Activated naive CD8-positive, alpha-beta T cell treated with anti-CD3 and anti-CD28 coated beads, Interleukin-2, amount 50 U/mL, for 24 hours (primary cell): ENCODE measurements around the gene RASSF3.
"Not testable (repeated sequence)": the region's sequence is repeated elsewhere in the genome, so short reads cannot be mapped to it uniquely, and the experiment has no call there.

ENCODE experiments used
- ATAC-seq: fragments of 150-1000 bp; cut with Tn5 transposase; one replicate; pipeline ENCODE4 v1.10.0; 2021
- DNase-seq: peaks from one replicate; pipeline ENCODE4 v3.0.0; 2021
- H3K27ac Mint-ChIP-seq: one replicate; pipeline ENCODE4 v1.8.0; 2021; ENCODE audit warnings: mild to moderate bottlenecking, mixed read lengths
- H3K27me3 Mint-ChIP-seq: one replicate; pipeline ENCODE4 v1.8.0; 2021; ENCODE audit warnings: mixed read lengths
- H3K36me3 Mint-ChIP-seq: one replicate; pipeline ENCODE4 v1.8.0; 2021; ENCODE audit warnings: low read depth, mixed read lengths
- H3K4me1 Mint-ChIP-seq: one replicate; pipeline ENCODE4 v1.8.0; 2021; ENCODE audit warnings: mixed read lengths
- H3K4me3 Mint-ChIP-seq: one replicate; pipeline ENCODE4 v1.8.0; 2021; ENCODE audit warnings: mild to moderate bottlenecking, moderate library complexity, mixed read lengths
- H3K9me3 Mint-ChIP-seq: one replicate; pipeline ENCODE4 v1.8.0; 2021; ENCODE audit warnings: mixed read lengths

The RASSF3 gene

GRCh38 chr12:64611341-64612284 lies 1.3 kb downstream of the RASSF3 start:
- Mint-ChIP-seq H3K4me3 (peak overlapping the region; percentile 95), H3K4me1 (peaks cover 51% of the 10 kb centered on the region), H3K36me3 (peaks cover 23% of the 10 kb centered on the region), H3K9me3 (no peaks in the 10 kb centered on the region), H3K27me3 (no peaks in the 10 kb centered on the region), H3K27ac (peak overlapping the region; percentile 88)
- peak; percentile 23 for DNase-seq
- no peak for ATAC-seq

GRCh38 chr12:64612843-64613242 lies 2.5 kb downstream of the RASSF3 start:
- Mint-ChIP-seq H3K9me3 (no peaks in the 10 kb centered on the region), H3K27me3 (no peaks in the 10 kb centered on the region), H3K36me3 (peaks cover 26% of the 10 kb centered on the region), H3K4me3 (peak overlapping the region; percentile 95), H3K27ac (peak overlapping the region; percentile 88), H3K4me1 (peaks cover 57% of the 10 kb centered on the region)
- DNase-seq (no peak), ATAC-seq (no peak)

- ATAC-seq, H3K9me3 Mint-ChIP-seq, H3K27me3 Mint-ChIP-seq, DNase-seq: not testable (repeated sequence)
- H3K36me3 Mint-ChIP-seq = peaks cover 26% of the 10 kb centered on the region
- peak overlapping the region; percentile 95 for H3K4me3 Mint-ChIP-seq
- peak overlapping the region; percentile 88 for H3K27ac Mint-ChIP-seq
- peaks cover 53% of the 10 kb centered on the region for H3K4me1 Mint-ChIP-seq
These were observed 3.6 kb downstream of the RASSF3 start for GRCh38 chr12:64613775-64614398.

DNA sequence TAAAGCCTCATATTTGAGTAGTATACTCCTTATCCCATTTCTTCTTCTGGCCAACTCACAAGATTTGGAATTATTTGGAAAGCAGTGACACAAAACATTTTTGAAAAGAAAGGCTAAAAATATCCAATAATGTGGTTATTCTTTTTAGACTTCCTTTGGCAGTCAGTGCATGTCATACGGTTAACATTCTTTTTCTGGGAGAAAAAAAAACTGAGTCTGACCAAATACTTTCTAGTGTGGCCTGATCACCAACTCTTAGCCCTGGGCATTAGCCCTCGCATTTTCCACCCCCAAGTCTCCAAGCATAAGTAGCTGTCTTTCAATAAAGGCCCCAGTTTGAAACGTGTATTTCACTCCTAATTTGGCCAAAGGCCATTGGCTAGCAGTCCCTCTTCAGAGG lies 5.9 kb downstream of the RASSF3 start:
- peak overlapping the region; percentile 49 for H3K27ac Mint-ChIP-seq
- peaks cover 72% of the 10 kb centered on the region for H3K4me1 Mint-ChIP-seq
- no peaks in the 10 kb centered on the region for H3K9me3 Mint-ChIP-seq
- no peak for ATAC-seq
- H3K4me3 Mint-ChIP-seq = no peak overlapping the region
- H3K36me3 Mint-ChIP-seq = peaks cover 35% of the 10 kb centered on the region
- H3K27me3 Mint-ChIP-seq = no peaks in the 10 kb centered on the region
- DNase-seq = no peak

GRCh38 chr12:64618953-64619590 lies 8.8 kb downstream of the RASSF3 start:
- Mint-ChIP-seq H3K27ac (peak overlapping the region; percentile 61), H3K4me1 (peaks cover 74% of the 10 kb centered on the region), H3K4me3 (peak overlapping the region; percentile 42), H3K9me3 (no peaks in the 10 kb centered on the region), H3K27me3 (no peaks in the 10 kb centered on the region), H3K36me3 (peaks cover 29% of the 10 kb centered on the region)
- ATAC-seq (peak; percentile 31), DNase-seq (no peak)

- Mint-ChIP-seq H3K9me3 (no peaks in the 10 kb centered on the region), H3K4me3 (no peak overlapping the region), H3K4me1 (peaks cover 72% of the 10 kb centered on the region), H3K27me3 (no peaks in the 10 kb centered on the region), H3K36me3 (peaks cover 18% of the 10 kb centered on the region), H3K27ac (peak overlapping the region; percentile 49)
- DNase-seq (no peak), ATAC-seq (no peak)
These were observed 11.1 kb downstream of the RASSF3 start for GRCh38 chr12:64621257-64621942.

GRCh38 chr12:64624035-64624434 lies 13.7 kb downstream of the RASSF3 start:
- Mint-ChIP-seq H3K27me3 (no peaks in the 10 kb centered on the region), H3K4me1 (peaks cover 77% of the 10 kb centered on the region), H3K36me3 (peaks cover 14% of the 10 kb centered on the region), H3K4me3 (no peak overlapping the region), H3K9me3 (no peaks in the 10 kb centered on the region), H3K27ac (no peak overlapping the region)
- DNase-seq (no peak), ATAC-seq (no peak)

- peak; percentile 85 for ATAC-seq
- Mint-ChIP-seq H3K4me3 (peak overlapping the region; percentile 70), H3K9me3 (no peaks in the 10 kb centered on the region), H3K36me3 (peaks cover 12% of the 10 kb centered on the region), H3K4me1 (peaks cover 68% of the 10 kb centered on the region), H3K27ac (peak overlapping the region; percentile 84), H3K27me3 (no peaks in the 10 kb centered on the region)
- peak; percentile 25 for DNase-seq
These were observed 15.2 kb downstream of the RASSF3 start for GRCh38 chr12:64625243-64626077.

GRCh38 chr12:64626588-64626987 lies 16.3 kb downstream of the RASSF3 start:
- ATAC-seq, H3K27me3 Mint-ChIP-seq, H3K4me3 Mint-ChIP-seq, DNase-seq, H3K9me3 Mint-ChIP-seq: not testable (repeated sequence)
- Mint-ChIP-seq H3K4me1 (peaks cover 72% of the 10 kb centered on the region), H3K36me3 (peaks cover 23% of the 10 kb centered on the region), H3K27ac (peak overlapping the region; percentile 51)

- no peaks in the 10 kb centered on the region for H3K27me3 Mint-ChIP-seq
- no peak overlapping the region for H3K4me3 Mint-ChIP-seq
- DNase-seq (no peak), ATAC-seq (no peak)
- H3K36me3 Mint-ChIP-seq = peaks cover 34% of the 10 kb centered on the region
- H3K4me1 Mint-ChIP-seq = peaks cover 73% of the 10 kb centered on the region
- H3K27ac Mint-ChIP-seq = no peak overlapping the region
- no peaks in the 10 kb centered on the region for H3K9me3 Mint-ChIP-seq
These were observed 17.5 kb downstream of the RASSF3 start for GRCh38 chr12:64627771-64628170.

DNA sequence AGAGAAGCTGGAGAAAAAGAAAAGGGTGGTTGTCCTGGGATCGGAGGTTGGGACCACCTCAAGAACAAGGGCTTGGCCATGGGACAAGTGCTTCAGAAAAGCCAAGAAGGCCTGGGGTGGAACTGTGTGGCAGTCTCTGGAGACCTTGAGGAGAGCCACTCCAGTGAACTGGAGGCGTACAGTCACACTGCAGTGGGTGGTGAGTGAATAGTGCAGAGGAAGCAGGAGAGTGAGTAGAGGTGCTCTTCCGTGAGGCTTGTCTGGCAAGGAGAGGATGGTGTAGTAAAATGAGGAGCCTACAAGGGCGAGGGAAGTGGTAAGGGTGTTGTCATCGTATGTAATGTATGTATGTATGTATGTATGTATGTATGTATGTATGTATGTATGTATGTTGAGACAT lies 20.9 kb downstream of the RASSF3 start:
- H3K36me3 Mint-ChIP-seq = peaks cover 49% of the 10 kb centered on the region
- peak overlapping the region; percentile 61 for H3K27ac Mint-ChIP-seq
- peak overlapping the region; percentile 4 for H3K4me3 Mint-ChIP-seq
- no peak for DNase-seq
- peaks cover 77% of the 10 kb centered on the region for H3K4me1 Mint-ChIP-seq
- no peaks in the 10 kb centered on the region for H3K27me3 Mint-ChIP-seq
- H3K9me3 Mint-ChIP-seq = peaks cover 6% of the 10 kb centered on the region
- ATAC-seq = peak; percentile 72

DNA sequence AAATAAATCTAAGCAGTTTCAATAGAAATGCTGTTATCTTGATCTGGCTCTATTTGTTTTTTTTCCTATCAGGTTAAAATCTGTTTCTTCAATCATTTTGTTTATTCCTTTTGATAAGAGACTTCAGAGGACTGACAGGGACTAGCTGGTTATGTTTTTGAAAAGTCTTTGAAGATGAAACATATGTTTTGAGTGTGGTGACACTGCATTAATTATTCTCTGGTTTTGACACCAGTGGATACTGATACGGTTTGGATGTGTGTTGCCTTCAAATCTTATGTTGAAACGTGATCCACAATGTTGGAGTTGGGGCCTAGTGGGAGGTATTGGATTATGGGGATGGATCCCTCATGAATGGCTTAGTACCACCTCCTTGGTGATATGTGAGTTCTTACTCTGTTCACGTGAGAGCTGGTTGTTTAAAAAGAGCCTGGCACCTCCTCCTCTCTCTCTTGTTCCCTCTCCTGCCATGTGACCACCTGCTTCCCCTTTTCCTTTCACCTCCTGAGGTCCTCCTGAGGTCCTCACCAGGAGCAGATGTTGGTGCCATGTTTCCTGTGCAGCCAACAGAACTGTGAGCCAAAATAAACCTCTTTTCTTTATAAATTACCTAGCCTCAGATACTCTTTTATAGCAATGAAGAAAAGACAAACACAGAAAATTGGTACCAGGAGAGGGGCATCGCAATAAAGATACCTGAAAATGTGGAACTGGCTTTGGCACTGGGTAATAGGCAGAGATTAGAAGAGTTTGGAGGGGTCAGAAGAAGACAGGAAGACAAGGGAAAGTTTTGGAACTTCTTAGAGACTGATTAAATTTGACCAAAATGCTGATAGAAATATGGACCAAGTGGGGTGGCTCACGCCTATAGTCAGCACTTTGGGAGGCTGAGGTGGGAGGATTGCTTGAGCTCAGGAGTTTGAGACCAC lies 23.0 kb downstream of the RASSF3 start:
- no peak for ATAC-seq
- H3K4me1 Mint-ChIP-seq = peaks cover 71% of the 10 kb centered on the region
- peaks cover 6% of the 10 kb centered on the region for H3K9me3 Mint-ChIP-seq
- H3K36me3 Mint-ChIP-seq = peaks cover 46% of the 10 kb centered on the region
- peak overlapping the region; percentile 36 for H3K27ac Mint-ChIP-seq
- DNase-seq = no peak
- H3K27me3 Mint-ChIP-seq = no peaks in the 10 kb centered on the region
- H3K4me3 Mint-ChIP-seq = no peak overlapping the region

GRCh38 chr12:64633940-64634337 lies 23.6 kb downstream of the RASSF3 start:
- H3K4me3 Mint-ChIP-seq = no peak overlapping the region
- peak; percentile 52 for ATAC-seq
- H3K4me1 Mint-ChIP-seq = peaks cover 76% of the 10 kb centered on the region
- peak overlapping the region; percentile 36 for H3K27ac Mint-ChIP-seq
- peaks cover 49% of the 10 kb centered on the region for H3K36me3 Mint-ChIP-seq
- H3K9me3 Mint-ChIP-seq = peaks cover 6% of the 10 kb centered on the region
- H3K27me3 Mint-ChIP-seq = no peaks in the 10 kb centered on the region
- DNase-seq = no peak
